ENCODE results near the gene PARD6B. TPM values are rescaled to one million over a fixed set of nuclear protein-coding genes. Genes with fewer than 3 reads are reported as not detected.

Gene PARD6B
- total RNA-seq, 1 donor from 2014 or later, result 13.1 TPM

DNA sequence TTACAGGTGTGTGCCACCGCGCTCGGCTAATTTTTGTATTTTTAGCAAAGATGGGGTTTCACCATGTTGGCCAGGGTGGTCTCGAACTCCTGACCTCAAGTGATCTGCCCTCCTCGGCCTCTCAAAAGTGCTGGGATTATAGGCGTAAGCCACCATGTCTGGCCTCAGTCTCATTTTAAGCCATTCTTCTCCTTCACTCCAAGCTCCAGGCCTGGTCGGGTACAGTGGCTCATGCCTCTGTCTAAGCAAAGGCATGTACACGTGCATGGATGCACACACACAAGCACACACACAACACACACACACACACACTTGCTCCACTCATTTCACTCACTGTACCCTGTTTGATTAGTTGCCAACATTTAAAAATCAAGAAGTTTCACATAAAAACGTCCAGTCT lies 7.7 kb upstream of the PARD6B start:
- Mint-ChIP-seq H3K4me3 (ENCODE audit: unreplicated experiment) (no peak overlapping the region), H3K4me1 (ENCODE audit: low read depth, unreplicated experiment) (peaks cover 14% of the 10 kb centered on the region), H3K27ac (ENCODE audit: unreplicated experiment) (no peak overlapping the region), H3K9me3 (ENCODE audit: unreplicated experiment) (no peaks in the 10 kb centered on the region), H3K27me3 (ENCODE audit: low read depth, unreplicated experiment) (no peaks in the 10 kb centered on the region), H3K36me3 (ENCODE audit: low read depth, unreplicated experiment) (no peaks in the 10 kb centered on the region)
- Histone ChIP-seq H3K27ac (ENCODE audit: low read depth, low read length) (no peak overlapping the region), H2AFZ (ENCODE audit: low read depth, low read length) (no peak overlapping the region), H3K4me3 (ENCODE audit: insufficient read depth, low read depth, low read length) (no peak overlapping the region), H3K4me1 (ENCODE audit: insufficient read depth, low read length) (peaks cover 14% of the 10 kb centered on the region), H3K4me2 (ENCODE audit: low read length) (no peak overlapping the region), H3K27me3 (ENCODE audit: insufficient read depth, low read length) (no peaks in the 10 kb centered on the region), H3K9me3 (ENCODE audit: insufficient read depth, low read depth, low read length) (no peaks in the 10 kb centered on the region), H3K9ac (ENCODE audit: low read length) (no peak overlapping the region), H4K20me1 (ENCODE audit: insufficient read depth, low read length) (no peaks in the 10 kb centered on the region), H3K36me3 (ENCODE audit: insufficient read depth, low read length) (no peaks in the 10 kb centered on the region), H3K79me2 (ENCODE audit: insufficient read depth, low read length) (no peaks in the 10 kb centered on the region)
- no peak for FAIRE-seq
- TF ChIP-seq, protein P1, sequence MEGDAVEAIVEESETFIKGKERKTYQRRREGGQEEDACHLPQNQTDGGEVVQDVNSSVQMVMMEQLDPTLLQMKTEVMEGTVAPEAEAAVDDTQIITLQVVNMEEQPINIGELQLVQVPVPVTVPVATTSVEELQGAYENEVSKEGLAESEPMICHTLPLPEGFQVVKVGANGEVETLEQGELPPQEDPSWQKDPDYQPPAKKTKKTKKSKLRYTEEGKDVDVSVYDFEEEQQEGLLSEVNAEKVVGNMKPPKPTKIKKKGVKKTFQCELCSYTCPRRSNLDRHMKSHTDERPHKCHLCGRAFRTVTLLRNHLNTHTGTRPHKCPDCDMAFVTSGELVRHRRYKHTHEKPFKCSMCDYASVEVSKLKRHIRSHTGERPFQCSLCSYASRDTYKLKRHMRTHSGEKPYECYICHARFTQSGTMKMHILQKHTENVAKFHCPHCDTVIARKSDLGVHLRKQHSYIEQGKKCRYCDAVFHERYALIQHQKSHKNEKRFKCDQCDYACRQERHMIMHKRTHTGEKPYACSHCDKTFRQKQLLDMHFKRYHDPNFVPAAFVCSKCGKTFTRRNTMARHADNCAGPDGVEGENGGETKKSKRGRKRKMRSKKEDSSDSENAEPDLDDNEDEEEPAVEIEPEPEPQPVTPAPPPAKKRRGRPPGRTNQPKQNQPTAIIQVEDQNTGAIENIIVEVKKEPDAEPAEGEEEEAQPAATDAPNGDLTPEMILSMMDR (IDR thresholded peaks at IDR 0.05; ENCODE audit: insufficient read depth, low read depth, low read length), result no peak
- no peak for TF ChIP-seq EZH2 (IDR thresholded peaks at IDR 0.05; ENCODE audit: insufficient read depth, low read length)
- DNase-seq (ENCODE audit: low read depth), result no peak

DNA sequence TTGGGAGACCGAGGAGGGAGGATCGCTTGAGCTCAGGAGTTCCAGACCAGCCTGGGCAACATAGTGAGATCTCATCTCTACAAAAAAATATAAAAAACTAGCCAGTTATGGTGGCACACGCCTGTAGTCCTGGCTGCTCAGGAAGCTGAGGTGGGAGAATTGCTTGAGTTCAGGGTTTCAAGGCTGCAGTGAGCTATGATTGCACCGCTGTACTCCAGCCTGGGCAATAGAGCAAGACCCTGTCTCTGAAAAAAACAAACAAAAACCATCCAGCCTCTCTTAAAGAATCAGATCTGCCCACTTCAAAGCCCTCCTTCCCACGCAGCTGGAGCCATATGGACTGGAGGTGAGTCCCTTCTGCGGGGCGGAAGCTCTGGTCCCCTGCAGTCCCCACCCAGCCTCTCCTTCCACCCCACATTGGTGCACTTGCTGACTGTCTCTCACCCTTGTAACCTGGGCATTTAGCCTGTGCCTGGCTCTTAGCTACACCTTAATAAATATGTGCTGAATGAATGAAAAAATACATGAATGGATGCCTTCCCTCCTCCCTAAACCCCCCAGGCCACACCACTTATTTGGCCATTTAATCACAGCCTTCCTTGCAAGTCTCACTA lies 7.2 kb upstream of the PARD6B start:
- no peak overlapping the region for H3K4me3 Mint-ChIP-seq (ENCODE audit: unreplicated experiment)
- TF ChIP-seq, protein P1 (IDR thresholded peaks at IDR 0.05; ENCODE audit: insufficient read depth, low read depth, low read length), result no peak
- no peak for TF ChIP-seq EZH2 (IDR thresholded peaks at IDR 0.05; ENCODE audit: insufficient read depth, low read length)
- no peaks in the 10 kb centered on the region for H3K27me3 Mint-ChIP-seq (ENCODE audit: low read depth, unreplicated experiment)
- Histone ChIP-seq H3K9me3 (ENCODE audit: insufficient read depth, low read depth, low read length) (no peaks in the 10 kb centered on the region), H3K4me1 (ENCODE audit: insufficient read depth, low read length) (peaks cover 14% of the 10 kb centered on the region), H3K4me2 (ENCODE audit: low read length) (peak overlapping the region; percentile 81), H3K27me3 (ENCODE audit: insufficient read depth, low read length) (no peaks in the 10 kb centered on the region), H3K4me3 (ENCODE audit: insufficient read depth, low read depth, low read length) (peak overlapping the region; percentile 2), H4K20me1 (ENCODE audit: insufficient read depth, low read length) (no peaks in the 10 kb centered on the region), H3K79me2 (ENCODE audit: insufficient read depth, low read length) (no peaks in the 10 kb centered on the region), H3K27ac (ENCODE audit: low read depth, low read length) (peak overlapping the region; percentile 86), H2AFZ (ENCODE audit: low read depth, low read length) (peak overlapping the region; percentile 69), H3K36me3 (ENCODE audit: insufficient read depth, low read length) (no peaks in the 10 kb centered on the region), H3K9ac (ENCODE audit: low read length) (peak overlapping the region; percentile 50)
- H3K27ac Mint-ChIP-seq (ENCODE audit: unreplicated experiment), result no peak overlapping the region
- no peaks in the 10 kb centered on the region for H3K36me3 Mint-ChIP-seq (ENCODE audit: low read depth, unreplicated experiment)
- no peak for DNase-seq (ENCODE audit: low read depth)
- no peaks in the 10 kb centered on the region for H3K9me3 Mint-ChIP-seq (ENCODE audit: unreplicated experiment)
- no peak for FAIRE-seq
- H3K4me1 Mint-ChIP-seq (ENCODE audit: low read depth, unreplicated experiment), result peaks cover 19% of the 10 kb centered on the region

Data from astrocyte (in vitro differentiated cells and primary cell).